Stomach (tissue), 9 donors: ENCODE results near the gene CASP8AP2. TPM values are rescaled to one million over a fixed set of nuclear protein-coding genes. Genes with fewer than 3 reads are reported as not detected.
"Not testable (repeated sequence)": the region's sequence is repeated elsewhere in the genome, so short reads cannot be mapped to it uniquely, and the experiment has no call there.

Source experiments
- DNase-seq, 2 donors: peaks; one replicate each; pipeline versions ENCODE4 v3.0.0 to v3.0.0-alpha.2; 2013 to 2019
- H3K27ac ChIP-seq, 5 donors: fragments of 200-600 bp in 4 of 5; sonication (generic) in 4 of 5; one replicate each; pipeline ENCODE4 v1.5.1; 2013 to 2019; ENCODE audit warnings: mild to moderate bottlenecking in 1 of 5, moderate library complexity in 1 of 5
- H3K27me3 ChIP-seq, 3 donors: fragments of 200-600 bp; sonication (generic); one replicate each; pipeline ENCODE4 v1.5.1; 2017 to 2019; ENCODE audit warnings: mixed run types in 1 of 3
- H3K36me3 ChIP-seq, 4 donors: fragments of 200-600 bp; sonication (generic); 1 replicate in 3 of 4; 2 replicates in 1 of 4; pipeline ENCODE4 v1.5.1; 2016 to 2019
- H3K4me1 ChIP-seq, 4 donors: fragments of 200-600 bp; sonication (generic); one replicate each; pipeline ENCODE4 v1.5.1; 2016 to 2019
- H3K4me3 ChIP-seq, 4 donors: fragments of 200-600 bp; sonication (generic) in 3 of 4; one replicate each; pipeline ENCODE4 v1.5.1; 2016 to 2019; ENCODE audit warnings: mild to moderate bottlenecking in 1 of 4
- H3K9me3 ChIP-seq, 4 donors: fragments of 200-600 bp; sonication (generic); one replicate each; pipeline ENCODE4 v1.5.1; 2016 to 2019
- EP300 ChIP-seq: sonication (generic); formaldehyde crosslinking; IDR thresholded peaks from one replicate; pipeline ENCODE4 v1.6.1; 2017; ENCODE audit warnings: antibody characterized with exemption
- POLR2A ChIP-seq, 4 donors: fragments of 450-650 bp; IDR thresholded peaks; one replicate each; pipeline ENCODE4 v1.6.1; 2016; ENCODE audit warnings: antibody characterized with exemption in 4 of 4, control low read depth in 2 of 4, mild to moderate bottlenecking in 1 of 4, moderate library complexity in 1 of 4
- POLR2AphosphoS5 ChIP-seq, 3 donors: sonication (generic); formaldehyde crosslinking; IDR thresholded peaks; one replicate each; pipeline ENCODE4 v1.6.1; 2016; ENCODE audit warnings: antibody characterized with exemption in 3 of 3
- WGBS, 5 donors: extraction: QIAGEN DNeasy Blood & Tissue Kit in 3 of 5; methylation state at CpG; one replicate each; pipeline versions ENCODE4 v1.1.5 to v1.1.7; 2013 to 2018; 5-methylcytosine and 5-hydroxymethylcytosine counted together
- intact Hi-C: fragments of 100-400 bp; cut with DNase I; formaldehyde crosslinking; loops from one replicate; pipeline ENCODE4 v1.15.1; 2023; ENCODE audit warnings: low total_unique reads
- polyA plus RNA-seq, 3 donors: library from polyadenylated mRNA; stranded (reverse); fragments of 200-250 nt; gene quantifications; one replicate each; pipeline ENCODE4 v1.2.3, GENCODE V29; 2013
- total RNA-seq, 5 donors: library from RNA; depleted of rRNA; stranded (reverse); fragments of >200 nt; gene quantifications; one replicate each; pipeline versions ENCODE4 v1.1.0 to v1.2.3, GENCODE V29; 2014 to 2016
- TF ChIP-seq, protein P1 (sequence below), 7 experiments: fragments of 450-650 bp in 4 of 7; fragments of 200-600 bp in 3 of 7; sonication (generic) in 3 of 7; IDR thresholded peaks; one replicate each; pipeline ENCODE4 v1.5.1; 2016 to 2019; ENCODE audit warnings: antibody characterized with exemption in 7 of 7, control low read depth in 2 of 7, mild to moderate bottlenecking in 1 of 7
- donor health status: healthy with polysubstance abuse.
- donor health status: Bipolar disorder and iron deficiency.
- donor health status: healthy.

Gene CASP8AP2
- total and polyA plus RNA-seq, 8 donors: 3.1 to 35.3 (median 9.4) TPM

DNA sequence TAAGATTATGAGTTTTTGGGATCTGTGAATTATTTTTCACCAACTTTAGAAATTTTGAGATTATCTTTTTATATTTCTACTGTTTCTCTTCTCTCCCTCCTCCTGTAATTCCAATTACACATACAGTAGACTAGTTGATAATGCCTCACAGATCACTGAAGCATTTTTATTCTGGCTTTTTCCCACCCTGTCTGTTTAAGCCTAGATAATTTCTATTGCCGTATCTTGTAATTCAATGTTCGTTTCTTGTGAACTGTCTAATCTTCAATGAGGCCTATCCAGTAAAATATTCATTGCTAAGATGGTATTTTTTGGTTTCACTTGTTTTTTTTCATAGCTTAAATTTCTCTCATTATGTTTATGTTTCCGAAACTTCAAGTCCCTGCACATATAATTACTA is 22.1 kb upstream of the CASP8AP2 start:
- H3K9me3 ChIP-seq: no peaks in the 10 kb centered on the region
- H3K36me3 ChIP-seq: peaks cover 0 to 8% (median 7%) of the 10 kb centered on the region in 4 donors
- no peaks in the 10 kb centered on the region for H3K27me3 ChIP-seq
- no peak overlapping the region for H3K27ac ChIP-seq
- intact Hi-C loops: no loop called here
- TF ChIP-seq POLR2A (IDR thresholded peaks at IDR 0.05): no peak
- TF ChIP-seq, protein P1, sequence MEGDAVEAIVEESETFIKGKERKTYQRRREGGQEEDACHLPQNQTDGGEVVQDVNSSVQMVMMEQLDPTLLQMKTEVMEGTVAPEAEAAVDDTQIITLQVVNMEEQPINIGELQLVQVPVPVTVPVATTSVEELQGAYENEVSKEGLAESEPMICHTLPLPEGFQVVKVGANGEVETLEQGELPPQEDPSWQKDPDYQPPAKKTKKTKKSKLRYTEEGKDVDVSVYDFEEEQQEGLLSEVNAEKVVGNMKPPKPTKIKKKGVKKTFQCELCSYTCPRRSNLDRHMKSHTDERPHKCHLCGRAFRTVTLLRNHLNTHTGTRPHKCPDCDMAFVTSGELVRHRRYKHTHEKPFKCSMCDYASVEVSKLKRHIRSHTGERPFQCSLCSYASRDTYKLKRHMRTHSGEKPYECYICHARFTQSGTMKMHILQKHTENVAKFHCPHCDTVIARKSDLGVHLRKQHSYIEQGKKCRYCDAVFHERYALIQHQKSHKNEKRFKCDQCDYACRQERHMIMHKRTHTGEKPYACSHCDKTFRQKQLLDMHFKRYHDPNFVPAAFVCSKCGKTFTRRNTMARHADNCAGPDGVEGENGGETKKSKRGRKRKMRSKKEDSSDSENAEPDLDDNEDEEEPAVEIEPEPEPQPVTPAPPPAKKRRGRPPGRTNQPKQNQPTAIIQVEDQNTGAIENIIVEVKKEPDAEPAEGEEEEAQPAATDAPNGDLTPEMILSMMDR (IDR thresholded peaks at IDR 0.05): no peak
- TF ChIP-seq EP300: no peak
- TF ChIP-seq POLR2AphosphoS5 (IDR thresholded peaks at IDR 0.05): no peak
- DNase-seq: no peak
- no peaks in the 10 kb centered on the region for H3K4me1 ChIP-seq
- 89 to 95% (median 94%) methylated on average over 3 of the region's 3 CpGs for WGBS, 5 donors
- no peak overlapping the region for H3K4me3 ChIP-seq

DNA sequence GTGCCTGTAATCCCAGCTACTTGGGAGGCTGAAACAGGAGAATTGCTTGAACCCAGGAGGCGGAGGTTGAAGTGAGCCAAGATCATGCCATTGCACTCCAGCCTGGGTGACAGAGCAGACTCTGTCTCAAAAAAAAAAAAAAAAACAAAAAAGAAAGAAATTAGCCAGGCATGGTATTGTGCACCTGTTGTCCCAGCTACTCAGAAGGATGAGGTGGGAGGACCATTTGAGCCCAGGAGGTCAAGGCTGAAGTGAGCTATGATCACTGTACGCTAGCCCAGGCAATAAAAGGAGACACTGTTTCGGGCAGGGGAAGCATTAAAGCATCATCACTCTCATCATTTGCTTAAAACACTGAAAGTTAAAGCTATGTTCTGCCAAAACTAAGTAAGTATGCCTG is 16.3 kb upstream of the CASP8AP2 start:
- H3K9me3 ChIP-seq, intact Hi-C loops, H3K36me3 ChIP-seq, H3K4me3 ChIP-seq, DNase-seq, H3K27ac ChIP-seq, H3K27me3 ChIP-seq: not testable (repeated sequence)
- peaks cover 5 to 20% (median 17%) of the 10 kb centered on the region in 4 donors for H3K4me1 ChIP-seq
- 92 to 99% (median 97%) methylated on average over 3 of the region's 3 CpGs for WGBS, 5 donors

DNA sequence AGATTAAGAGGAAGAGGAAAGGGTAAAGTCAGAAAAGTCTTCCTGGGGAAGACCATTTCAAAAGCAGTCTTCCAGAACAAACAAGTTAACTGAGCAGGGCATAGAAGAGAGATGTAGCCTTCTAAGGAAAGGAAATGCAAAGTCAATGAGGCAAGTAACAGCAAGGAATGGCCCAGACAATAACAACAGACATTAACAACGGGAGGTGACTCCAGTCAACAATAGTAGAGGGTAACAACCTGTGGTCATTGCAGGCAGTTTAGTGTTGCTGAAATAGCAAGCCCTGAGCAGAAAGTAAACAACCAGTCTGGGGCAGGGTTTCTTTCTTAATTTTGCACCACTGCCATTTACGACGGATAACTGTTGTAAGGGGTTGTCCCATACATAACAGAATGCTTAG is 12.2 kb upstream of the CASP8AP2 start:
- TF ChIP-seq POLR2A (IDR thresholded peaks at IDR 0.05) (no peak), EP300 (no peak), POLR2AphosphoS5 (IDR thresholded peaks at IDR 0.05) (no peak)
- TF ChIP-seq, protein P1 (IDR thresholded peaks at IDR 0.05): no peak
- intact Hi-C loops: no loop called here
- H3K27me3 ChIP-seq: no peaks in the 10 kb centered on the region
- no peak overlapping the region for H3K4me3 ChIP-seq
- WGBS, 5 donors: 68 to 77% (median 71%) methylated on average over 3 of the region's 3 CpGs
- no peaks in the 10 kb centered on the region for H3K9me3 ChIP-seq
- no peak overlapping the region for H3K27ac ChIP-seq
- H3K4me1 ChIP-seq: peaks cover 5 to 36% (median 32%) of the 10 kb centered on the region in 4 donors
- no peak for DNase-seq
- H3K36me3 ChIP-seq: no peaks in the 10 kb centered on the region

DNA sequence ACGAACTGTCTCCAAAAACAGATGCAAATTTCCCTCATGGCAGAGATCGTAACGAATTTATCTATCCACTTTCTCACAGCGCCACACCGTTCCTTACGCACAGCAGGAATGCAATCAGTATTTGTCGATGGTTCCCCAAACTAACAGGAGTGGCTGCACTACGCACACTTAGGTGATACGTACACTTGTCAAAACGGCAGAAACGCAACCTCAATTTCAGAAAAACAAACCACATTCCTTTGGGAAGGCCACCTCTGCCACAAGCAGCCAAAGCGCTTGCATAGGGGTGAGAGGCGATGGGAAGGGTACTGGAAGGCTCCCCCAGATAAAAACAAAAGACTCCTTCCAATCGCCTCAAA is 10.7 kb upstream of the CASP8AP2 start:
- no peaks in the 10 kb centered on the region for H3K36me3 ChIP-seq
- H3K4me1 ChIP-seq: peaks cover 5 to 36% (median 32%) of the 10 kb centered on the region in 4 donors
- peak in 1 of 2 donors; percentile 67 for DNase-seq
- H3K4me3 ChIP-seq: peak overlapping the region; percentile 66 to 95 (median 78)
- intact Hi-C loops: no loop called here
- H3K27ac ChIP-seq: peak overlapping the region; percentile 83 to 91 (median 89)
- no peaks in the 10 kb centered on the region for H3K27me3 ChIP-seq
- 0 to 1% (median 0%) methylated on average over 14 of the region's 14 CpGs for WGBS, 5 donors
- TF ChIP-seq, protein P1 (IDR thresholded peaks at IDR 0.05): no peak
- no peak for TF ChIP-seq EP300
- no peaks in the 10 kb centered on the region for H3K9me3 ChIP-seq

DNA sequence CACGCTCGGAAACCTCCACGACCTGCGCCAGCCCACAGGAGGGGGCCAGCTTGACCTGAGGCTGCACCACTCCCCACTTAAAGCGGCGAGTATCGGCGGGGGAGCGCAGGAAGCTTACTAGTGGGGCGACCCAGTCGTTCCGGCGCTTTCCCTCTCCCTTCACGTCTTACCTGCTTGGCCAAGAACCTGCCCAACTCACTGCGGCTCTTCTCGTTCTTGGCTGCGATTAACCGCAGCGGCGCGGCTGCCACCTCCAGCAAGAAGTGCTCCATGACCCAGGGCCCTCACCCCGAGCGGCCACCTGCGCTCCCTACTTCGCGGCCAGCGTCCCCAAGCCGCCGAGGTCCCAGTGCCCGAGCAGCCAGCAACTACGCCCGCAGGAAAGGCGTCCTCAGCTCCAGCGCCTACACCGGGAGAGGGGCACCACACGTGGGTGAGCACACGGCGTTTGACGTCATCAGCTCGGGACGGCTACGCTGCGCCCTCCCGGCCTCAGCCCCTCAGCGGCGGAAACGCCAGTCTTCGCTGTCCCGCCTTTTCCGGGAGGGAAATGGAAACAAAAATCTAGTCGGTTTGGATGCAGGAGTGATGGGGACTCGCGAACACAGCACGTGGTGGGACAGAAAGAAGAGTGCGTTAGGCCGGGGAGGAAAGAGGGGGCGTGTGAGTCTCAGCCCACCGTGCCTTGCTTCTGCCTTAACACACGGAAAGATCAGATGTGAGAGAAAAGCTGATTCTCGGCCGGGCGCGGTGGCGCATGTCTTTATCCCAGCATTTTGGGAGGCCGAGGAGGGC is 10.1 kb upstream of the CASP8AP2 start, which contains the start of gene MDN1:
Gene MDN1 (minus strand): TSS at position 459 of the 795 bp plus-strand sequence. CDS start 187 bp downstream, at position 272.
- H3K27me3 ChIP-seq: no peaks in the 10 kb centered on the region
- H3K4me3 ChIP-seq: peak within 1 kb of the TSS; percentile 66 to 95 (median 78)
- intact Hi-C loops: no loop called here
- peak within 1 kb of the TSS; percentile 83 to 91 (median 89) for H3K27ac ChIP-seq
- H3K36me3 ChIP-seq: no peaks in the 10 kb centered on the region
- peak; percentile 89 to 99 for DNase-seq
- TF ChIP-seq EP300 (no peak), POLR2AphosphoS5 (IDR thresholded peaks at IDR 0.05) (peak; percentile 88 to 97 (median 90)), POLR2A (IDR thresholded peaks at IDR 0.05) (no peak)
- TF ChIP-seq, protein P1 (IDR thresholded peaks at IDR 0.05): peak in 1 of 7 experiments; percentile 3
- WGBS, 5 donors: 0% methylated on average over 57 to 65 of the region's 65 CpGs
- H3K4me1 ChIP-seq: peaks cover 5 to 33% (median 31%) of the 10 kb centered on the region in 4 donors
- no peaks in the 10 kb centered on the region for H3K9me3 ChIP-seq
